Measurements from ENCODE around the gene PLEKHH3.

PLEKHH3 gene

GRCh38 chr17:42676424-42677011 is at the start of gene PLEKHH3:
Gene PLEKHH3, minus strand, starts transcription at chr17:42676994. Its CDS starts 431 bp downstream, at chr17:42676563.
- DNase-seq, result peak; percentile 23

- DNase-seq, result no peak
Observed at GRCh38 chr17:42725143-42725542, 48.3 kb upstream of the PLEKHH3 start.

GRCh38 chr17:42723636-42724035 is 46.8 kb upstream of the PLEKHH3 start:
- DNase-seq, result no peak

GRCh38 chr17:42720996-42721583 is 44.3 kb upstream of the PLEKHH3 start:
- DNase-seq, result peak; percentile 69

GRCh38 chr17:42709561-42709960 is 32.8 kb upstream of the PLEKHH3 start:
- DNase-seq, result no peak

- no peak for DNase-seq
Observed at GRCh38 chr17:42708588-42708987, 31.8 kb upstream of the PLEKHH3 start.

- DNase-seq, result no peak
Observed at GRCh38 chr17:42706732-42707131, 29.9 kb upstream of the PLEKHH3 start.

GRCh38 chr17:42704837-42705494 is 28.2 kb upstream of the PLEKHH3 start:
- DNase-seq, result no peak

- no peak for DNase-seq
Observed at GRCh38 chr17:42704490-42704836, 27.7 kb upstream of the PLEKHH3 start.

- no peak for DNase-seq
Observed at GRCh38 chr17:42702446-42702845, 25.7 kb upstream of the PLEKHH3 start.

- DNase-seq, result no peak
Observed at GRCh38 chr17:42700586-42701289, 23.9 kb upstream of the PLEKHH3 start.

- no peak for DNase-seq
Observed at GRCh38 chr17:42699415-42699740, 22.6 kb upstream of the PLEKHH3 start.

GRCh38 chr17:42698736-42699414 is 22.1 kb upstream of the PLEKHH3 start:
- DNase-seq, result peak; percentile 91

- DNase-seq, result no peak
Observed at GRCh38 chr17:42697108-42697811, 20.5 kb upstream of the PLEKHH3 start.

GRCh38 chr17:42695500-42695899 is 18.7 kb upstream of the PLEKHH3 start:
- no peak for DNase-seq

- no peak for DNase-seq
Observed at GRCh38 chr17:42694524-42694923, 17.7 kb upstream of the PLEKHH3 start.

GRCh38 chr17:42692489-42692888 is 15.7 kb upstream of the PLEKHH3 start:
- DNase-seq, result no peak

- no peak for DNase-seq
Observed at GRCh38 chr17:42691021-42691545, 14.3 kb upstream of the PLEKHH3 start.

GRCh38 chr17:42690596-42690995 is 13.8 kb upstream of the PLEKHH3 start:
- DNase-seq, result no peak

GRCh38 chr17:42687707-42688320 is 11.0 kb upstream of the PLEKHH3 start:
- DNase-seq, result no peak

- DNase-seq, result no peak
Observed at GRCh38 chr17:42686520-42687128, 9.8 kb upstream of the PLEKHH3 start.

GRCh38 chr17:42685831-42686230 is 9.0 kb upstream of the PLEKHH3 start:
- no peak for DNase-seq
